Tibial artery (tissue), 4 donors: Measurements from ENCODE around the gene MYEF2.

Experiments
- DNase-seq, 2 donors: peaks; one replicate each; pipeline ENCODE4 v3.0.0-alpha.2; 2019
- H3K27ac ChIP-seq, 2 donors: fragments of 200-600 bp; sonication (generic) in 1 of 2; 1 replicate in 1 of 2; 2 replicates in 1 of 2; pipeline ENCODE4 v1.5.1; 2018 to 2019; ENCODE audit warnings: mild to moderate bottlenecking in 1 of 2
- H3K27me3 ChIP-seq, 2 donors: fragments of 200-600 bp; sonication (generic) in 1 of 2; one replicate each; pipeline versions ENCODE4 v1.5.1 to v1.6.0; 2016 to 2019
- H3K36me3 ChIP-seq, 3 donors: fragments of 200-600 bp; sonication (generic) in 2 of 3; one replicate each; pipeline ENCODE4 v1.5.1; 2016 to 2019; ENCODE audit warnings: mild to moderate bottlenecking in 2 of 3
- H3K4me1 ChIP-seq, 4 donors: fragments of 200-600 bp; sonication (generic) in 2 of 4; 1 replicate in 3 of 4; 2 replicates in 1 of 4; pipeline ENCODE4 v1.5.1; 2016 to 2019
- H3K4me3 ChIP-seq, 2 donors: fragments of 200-600 bp; sonication (generic) in 1 of 2; 1 replicate in 1 of 2; 2 replicates in 1 of 2; pipeline ENCODE4 v1.5.1; 2018 to 2019; ENCODE audit warnings: mild to moderate bottlenecking in 2 of 2
- H3K9me3 ChIP-seq, 3 donors: fragments of 200-600 bp; sonication (generic) in 1 of 3; one replicate each; pipeline ENCODE4 v1.5.1; 2016 to 2019
- intact Hi-C: fragments of 100-400 bp; cut with DNase I; formaldehyde crosslinking; loops from one replicate; pipeline ENCODE4 v1.15.0; 2023; ENCODE audit warnings: low total_unique reads
- TF ChIP-seq, protein P1 (sequence below), 2 experiments: fragments of 200-600 bp in 1 of 2; fragments of 450-650 bp in 1 of 2; IDR thresholded peaks; one replicate each; pipeline ENCODE4 v1.5.1; 2017 to 2019; ENCODE audit warnings: antibody characterized with exemption in 2 of 2, mild to moderate bottlenecking in 1 of 2, moderate library complexity in 1 of 2

The MYEF2 gene

DNA sequence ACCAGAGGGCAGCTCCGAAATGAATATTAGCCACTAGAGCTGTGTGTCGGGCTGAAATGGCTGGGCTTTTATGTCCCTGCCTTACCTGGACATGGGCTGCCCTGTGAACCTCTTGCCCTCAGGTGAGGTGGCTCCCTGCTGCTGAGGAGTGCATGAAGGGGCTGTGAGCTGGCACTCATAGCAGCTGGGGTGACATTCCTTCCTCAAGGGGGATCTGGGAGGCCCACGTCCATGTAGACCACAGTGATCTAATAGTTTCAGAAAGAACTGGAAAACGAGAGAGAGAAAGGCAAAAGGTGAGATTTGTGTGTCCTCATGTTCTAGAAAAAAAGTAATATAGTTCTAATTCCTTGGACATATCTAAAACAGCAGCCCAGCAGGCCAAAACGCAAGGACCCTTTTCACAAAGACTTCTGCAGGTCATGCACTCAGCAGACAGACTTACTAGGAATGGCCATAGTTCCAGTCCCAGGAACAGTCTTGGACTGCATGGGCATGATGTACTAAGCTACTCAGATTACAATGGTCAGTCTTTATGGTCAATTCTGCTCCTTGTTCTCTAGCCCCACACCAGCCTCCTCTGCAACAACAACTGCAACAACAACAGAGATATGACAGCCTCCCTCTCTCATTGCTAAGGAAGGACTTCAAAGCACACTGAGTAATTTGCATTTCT is 68.1 kb downstream of the MYEF2 start:
- intact Hi-C loops, result loop anchor here (5.0 kb wide), 1 partner anchor 142 kb away; no protein-coding TSS in a partner anchor
- H3K27me3 ChIP-seq, result no peaks in the 10 kb centered on the region

GRCh38 chr15:48109212-48109611 is 68.9 kb downstream of the MYEF2 start:
- no peaks in the 10 kb centered on the region for H3K27me3 ChIP-seq
- intact Hi-C loops, result no loop called here
- no peaks in the 10 kb centered on the region for H3K9me3 ChIP-seq
- H3K4me3 ChIP-seq, result no peak overlapping the region
- no peak for DNase-seq
- no peaks in the 10 kb centered on the region for H3K36me3 ChIP-seq
- TF ChIP-seq, protein P1, sequence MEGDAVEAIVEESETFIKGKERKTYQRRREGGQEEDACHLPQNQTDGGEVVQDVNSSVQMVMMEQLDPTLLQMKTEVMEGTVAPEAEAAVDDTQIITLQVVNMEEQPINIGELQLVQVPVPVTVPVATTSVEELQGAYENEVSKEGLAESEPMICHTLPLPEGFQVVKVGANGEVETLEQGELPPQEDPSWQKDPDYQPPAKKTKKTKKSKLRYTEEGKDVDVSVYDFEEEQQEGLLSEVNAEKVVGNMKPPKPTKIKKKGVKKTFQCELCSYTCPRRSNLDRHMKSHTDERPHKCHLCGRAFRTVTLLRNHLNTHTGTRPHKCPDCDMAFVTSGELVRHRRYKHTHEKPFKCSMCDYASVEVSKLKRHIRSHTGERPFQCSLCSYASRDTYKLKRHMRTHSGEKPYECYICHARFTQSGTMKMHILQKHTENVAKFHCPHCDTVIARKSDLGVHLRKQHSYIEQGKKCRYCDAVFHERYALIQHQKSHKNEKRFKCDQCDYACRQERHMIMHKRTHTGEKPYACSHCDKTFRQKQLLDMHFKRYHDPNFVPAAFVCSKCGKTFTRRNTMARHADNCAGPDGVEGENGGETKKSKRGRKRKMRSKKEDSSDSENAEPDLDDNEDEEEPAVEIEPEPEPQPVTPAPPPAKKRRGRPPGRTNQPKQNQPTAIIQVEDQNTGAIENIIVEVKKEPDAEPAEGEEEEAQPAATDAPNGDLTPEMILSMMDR (IDR thresholded peaks at IDR 0.05), result no peak
- peaks cover 0 to 9% (median 0%) of the 10 kb centered on the region in 4 donors for H3K4me1 ChIP-seq
- no peak overlapping the region for H3K27ac ChIP-seq

More for the DNA sequence above, 68.1 kb downstream of the MYEF2 start:
- Histone ChIP-seq H3K4me1 (peaks cover 0 to 9% (median 0%) of the 10 kb centered on the region in 4 donors), H3K4me3 (no peak overlapping the region), H3K27ac (no peak overlapping the region), H3K9me3 (no peaks in the 10 kb centered on the region), H3K36me3 (no peaks in the 10 kb centered on the region)
- TF ChIP-seq, protein P1 (IDR thresholded peaks at IDR 0.05), result no peak
- DNase-seq, result no peak

DNA sequence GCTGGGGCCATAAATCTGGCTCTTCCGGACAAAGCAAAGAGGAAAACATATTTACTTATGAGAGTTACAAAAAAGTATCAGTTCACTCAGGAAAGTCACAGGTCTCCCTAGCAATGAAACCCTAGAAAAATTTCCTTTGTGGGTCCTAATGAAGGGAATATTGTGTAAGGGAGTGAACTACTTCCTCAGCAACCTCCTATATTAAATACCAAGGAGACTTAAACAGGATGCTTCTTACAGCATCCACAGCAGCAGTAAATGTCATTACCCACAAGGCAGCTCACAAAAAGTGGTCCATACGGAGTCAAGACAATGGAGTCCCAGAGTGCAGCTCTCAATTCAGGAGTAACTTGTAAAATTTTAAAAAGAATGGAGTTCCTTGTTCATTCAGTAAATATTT is 72.2 kb downstream of the MYEF2 start:
- Histone ChIP-seq H3K27me3 (no peaks in the 10 kb centered on the region), H3K36me3 (no peaks in the 10 kb centered on the region), H3K4me3 (no peak overlapping the region), H3K4me1 (peaks cover 0 to 4% (median 0%) of the 10 kb centered on the region in 4 donors), H3K27ac (no peak overlapping the region), H3K9me3 (no peaks in the 10 kb centered on the region)
- TF ChIP-seq, protein P1 (IDR thresholded peaks at IDR 0.05), result no peak
- DNase-seq, result no peak
- intact Hi-C loops, result no loop called here

DNA sequence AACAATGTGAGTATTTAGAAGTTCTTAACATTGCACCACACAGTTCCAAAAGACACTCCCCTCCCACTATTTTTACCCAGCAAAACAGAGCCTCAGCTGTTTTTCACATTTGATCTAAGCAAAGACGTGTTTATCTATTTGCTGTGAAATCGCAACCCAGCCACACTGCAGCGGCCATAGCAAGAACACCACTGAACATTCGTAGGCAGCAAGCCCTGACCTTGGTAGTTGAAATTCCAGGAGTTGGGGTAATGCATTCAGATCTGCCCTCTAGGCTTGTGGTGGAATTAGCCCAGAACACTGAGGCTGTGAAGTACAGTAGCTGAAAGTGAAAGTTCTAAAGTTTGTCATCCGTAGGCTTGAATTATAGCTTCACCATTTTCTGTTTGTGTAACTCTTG is 74.4 kb downstream of the MYEF2 start:
- DNase-seq, result no peak
- no peaks in the 10 kb centered on the region for H3K4me1 ChIP-seq
- H3K36me3 ChIP-seq, result no peaks in the 10 kb centered on the region
- H3K27me3 ChIP-seq, result no peaks in the 10 kb centered on the region
- H3K9me3 ChIP-seq, result no peaks in the 10 kb centered on the region
- TF ChIP-seq, protein P1 (IDR thresholded peaks at IDR 0.05), result no peak
- no peak overlapping the region for H3K4me3 ChIP-seq
- intact Hi-C loops, result no loop called here
- no peak overlapping the region for H3K27ac ChIP-seq

GRCh38 chr15:48102167-48102566 is 75.9 kb downstream of the MYEF2 start:
- Histone ChIP-seq H3K36me3 (no peaks in the 10 kb centered on the region), H3K27me3 (no peaks in the 10 kb centered on the region), H3K4me3 (no peak overlapping the region), H3K27ac (no peak overlapping the region), H3K4me1 (no peaks in the 10 kb centered on the region), H3K9me3 (no peaks in the 10 kb centered on the region)
- no peak for DNase-seq
- TF ChIP-seq, protein P1 (IDR thresholded peaks at IDR 0.05), result no peak
- intact Hi-C loops, result no loop called here
